Adrenal gland (tissue), 12 donors: ENCODE measurements around the gene DDTL. TPM values are rescaled to one million over a fixed set of nuclear protein-coding genes. Genes with fewer than 3 reads are reported as not detected.

ENCODE experiments used
- DNase-seq, 7 donors: peaks; one replicate each; pipeline ENCODE4 v3.0.0-alpha.2; 2019 to 2020
- H3K27ac ChIP-seq, 5 donors: fragments of 200-600 bp; sonication (generic) in 4 of 5; 1 replicate in 3 of 5; 2 replicates in 2 of 5; pipeline versions ENCODE4 v1.5.1 to v1.8.0; 2016 to 2020; ENCODE audit warnings: mild to moderate bottlenecking in 1 of 5
- H3K27me3 ChIP-seq: fragments of 200-600 bp; 2 replicates; pipeline ENCODE4 v1.8.0; 2021
- H3K36me3 ChIP-seq, 2 donors: fragments of 200-600 bp; replicated peaks in 1 of 2; 1 replicate in 1 of 2; 2 replicates in 1 of 2; pipeline versions ENCODE4 v1.5.1 to v1.8.0; 2018 to 2022
- H3K4me1 ChIP-seq, 2 donors: fragments of 200-600 bp; replicated peaks in 1 of 2; 1 replicate in 1 of 2; 2 replicates in 1 of 2; pipeline versions ENCODE4 v1.5.1 to v1.8.0; 2018 to 2021
- H3K4me3 ChIP-seq, 4 donors: fragments of 200-600 bp; sonication (generic) in 3 of 4; one replicate each; pipeline ENCODE4 v1.5.1; 2016 to 2018
- H3K9me3 ChIP-seq, 3 donors: fragments of 200-600 bp; sonication (generic) in 1 of 3; replicated peaks in 1 of 3; 1 replicate in 2 of 3; 2 replicates in 1 of 3; pipeline versions ENCODE4 v1.5.1 to v1.8.0; 2016 to 2021
- POLR2A ChIP-seq, 2 donors: fragments of 450-650 bp; IDR thresholded peaks; one replicate each; pipeline ENCODE4 v1.6.1; 2017; ENCODE audit warnings: antibody characterized with exemption in 2 of 2, mild to moderate bottlenecking in 2 of 2, moderate library complexity in 1 of 2
- WGBS, 4 donors: extraction: QIAGEN DNeasy Blood & Tissue Kit in 2 of 4; methylation state at CpG; one replicate each; pipeline versions ENCODE4 v1.1.5 to v1.1.7; 2013 to 2017; 5-methylcytosine and 5-hydroxymethylcytosine counted together
- intact Hi-C, 2 donors: fragments of 100-400 bp; cut with DNase I; formaldehyde crosslinking; loops; one replicate each; pipeline versions ENCODE4 v1.14.1 to v1.15.0; 2022 to 2023
- polyA plus RNA-seq, 3 donors: library from polyadenylated mRNA; stranded (reverse); fragments of 200-250 nt in 2 of 3; fragments of 350-450 nt in 1 of 3; fragmentation: Illumina TruSeq in 1 of 3; extraction: RNeasy Lipid Tissue Mini Kit (QIAGEN cat#74804) in 1 of 3; gene quantifications; one replicate each; pipeline ENCODE4 v1.2.3, GENCODE V29; 2013 to 2014
- total RNA-seq, 9 donors: library from RNA; depleted of rRNA in 4 of 9; stranded (reverse); fragments of >200 nt in 4 of 9; fragments of 120-200 nt in 1 of 9; fragmentation: NEBNext Ultra II Directional in 1 of 9; extraction: Animal tissue kit (Norgen Biotek cat#: 25700) in 1 of 9; gene quantifications; one replicate each; pipeline versions ENCODE4 v1.1.0 to v1.2.4, GENCODE V29; 2013 to 2023
- TF ChIP-seq, protein P1 (sequence below), 6 experiments: fragments of 450-650 bp in 4 of 6; fragments of 200-600 bp in 2 of 6; sonication (generic) in 1 of 6; IDR thresholded peaks; 1 replicate in 5 of 6; 2 replicates in 1 of 6; pipeline versions ENCODE4 v1.5.1 to v1.8.0; 2016 to 2021; ENCODE audit warnings: antibody characterized with exemption in 6 of 6, mild to moderate bottlenecking in 2 of 6, moderate library complexity in 1 of 6
- donor health status: healthy with polysubstance abuse.
- donor health status: Bipolar disorder and iron deficiency.
- donor health status: DM: yes; HTN: yes; CAD: no.
- donor health status: DM: no; HTN: no; CAD: no.
- donor health status: DM: no; HTN: no; CAD: no.
- donor health status: DM: yes; HTN: yes; CAD: no.

DDTL gene
- total and polyA plus RNA-seq, 12 donors = 0.11 to 4.2 (median 1.2) TPM; not detected in 3

DNA sequence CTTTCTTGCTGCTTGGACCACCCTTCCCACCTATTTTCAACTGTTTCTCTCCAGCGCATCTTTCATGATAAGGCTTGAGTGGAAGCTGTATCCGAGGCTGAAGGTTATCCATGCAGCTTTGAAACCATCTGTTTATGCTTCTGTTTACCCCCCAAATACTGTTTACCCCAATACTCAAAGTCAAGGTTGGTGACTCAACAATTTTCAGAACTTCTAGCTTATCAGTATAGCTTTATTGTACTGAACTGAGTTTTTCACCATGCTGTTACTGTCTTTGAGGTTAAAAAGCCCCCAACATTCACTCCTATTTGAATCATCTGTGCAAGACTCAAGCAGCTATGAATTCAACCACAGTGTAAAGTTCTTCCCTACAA, 43.3 kb downstream of the DDTL start:
- 80 to 91% (median 85%) methylated on average over 2 of the region's 2 CpGs for WGBS, 4 donors
- H3K36me3 ChIP-seq = no peaks in the 10 kb centered on the region
- no peak overlapping the region for H3K4me3 ChIP-seq
- peaks cover 18 to 25% of the 10 kb centered on the region in 2 donors for H3K4me1 ChIP-seq
- no peaks in the 10 kb centered on the region for H3K9me3 ChIP-seq
- H3K27me3 ChIP-seq = no peaks in the 10 kb centered on the region
- H3K27ac ChIP-seq = no peak overlapping the region
- TF ChIP-seq POLR2A (IDR thresholded peaks at IDR 0.05) = no peak
- TF ChIP-seq, protein P1, sequence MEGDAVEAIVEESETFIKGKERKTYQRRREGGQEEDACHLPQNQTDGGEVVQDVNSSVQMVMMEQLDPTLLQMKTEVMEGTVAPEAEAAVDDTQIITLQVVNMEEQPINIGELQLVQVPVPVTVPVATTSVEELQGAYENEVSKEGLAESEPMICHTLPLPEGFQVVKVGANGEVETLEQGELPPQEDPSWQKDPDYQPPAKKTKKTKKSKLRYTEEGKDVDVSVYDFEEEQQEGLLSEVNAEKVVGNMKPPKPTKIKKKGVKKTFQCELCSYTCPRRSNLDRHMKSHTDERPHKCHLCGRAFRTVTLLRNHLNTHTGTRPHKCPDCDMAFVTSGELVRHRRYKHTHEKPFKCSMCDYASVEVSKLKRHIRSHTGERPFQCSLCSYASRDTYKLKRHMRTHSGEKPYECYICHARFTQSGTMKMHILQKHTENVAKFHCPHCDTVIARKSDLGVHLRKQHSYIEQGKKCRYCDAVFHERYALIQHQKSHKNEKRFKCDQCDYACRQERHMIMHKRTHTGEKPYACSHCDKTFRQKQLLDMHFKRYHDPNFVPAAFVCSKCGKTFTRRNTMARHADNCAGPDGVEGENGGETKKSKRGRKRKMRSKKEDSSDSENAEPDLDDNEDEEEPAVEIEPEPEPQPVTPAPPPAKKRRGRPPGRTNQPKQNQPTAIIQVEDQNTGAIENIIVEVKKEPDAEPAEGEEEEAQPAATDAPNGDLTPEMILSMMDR (IDR thresholded peaks at IDR 0.05) = no peak
- DNase-seq = no peak
- intact Hi-C loops = no loop called here

DNA sequence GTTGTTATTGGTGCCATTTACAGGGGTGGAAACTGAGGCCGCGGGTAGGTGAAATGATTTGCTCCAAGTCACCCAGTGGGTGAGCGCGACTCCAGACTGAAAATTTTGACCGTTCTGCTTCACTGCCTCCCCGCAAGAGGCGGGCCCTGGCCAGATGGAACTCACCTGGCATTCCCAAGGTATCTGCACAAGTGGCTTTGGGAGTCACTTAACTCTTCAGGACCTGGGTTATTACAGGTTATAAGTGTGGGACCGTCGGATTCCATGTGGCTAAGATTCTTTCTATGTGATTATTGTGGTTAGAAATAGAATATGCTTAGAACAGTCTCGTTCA, 45.0 kb downstream of the DDTL start:
- Histone ChIP-seq H3K9me3 (no peaks in the 10 kb centered on the region), H3K27me3 (no peaks in the 10 kb centered on the region), H3K4me1 (peaks cover 18 to 25% of the 10 kb centered on the region in 2 donors), H3K27ac (peak overlapping the region in 4 of 5 donors; percentile 72 to 89 (median 81)), H3K36me3 (no peaks in the 10 kb centered on the region), H3K4me3 (peak overlapping the region; percentile 43 to 99 (median 78))
- DNase-seq = no peak
- TF ChIP-seq POLR2A (IDR thresholded peaks at IDR 0.05) = no peak
- 1 to 3% (median 1%) methylated on average over 10 of the region's 10 CpGs for WGBS, 4 donors
- intact Hi-C loops = no loop called here

DNA sequence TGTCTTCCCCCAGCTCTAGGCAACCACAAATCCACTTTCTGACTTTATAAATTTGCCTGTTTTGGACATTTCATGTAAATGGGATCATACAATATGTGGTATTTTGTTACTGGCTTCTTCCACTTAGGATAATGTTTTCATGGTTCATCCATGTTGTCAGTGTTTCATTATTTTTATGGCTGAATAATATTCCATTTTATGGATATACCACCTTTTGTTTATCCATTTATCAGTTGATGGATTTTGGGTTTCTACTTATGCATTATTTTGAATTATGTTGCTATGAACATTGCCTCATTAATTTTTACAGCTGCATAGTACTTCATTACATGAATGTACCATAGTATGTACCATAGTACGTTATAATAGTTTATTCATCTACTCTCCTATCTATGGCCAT, 49.5 kb downstream of the DDTL start:
- DNase-seq = no peak
- no peaks in the 10 kb centered on the region for H3K27me3 ChIP-seq
- H3K4me1 ChIP-seq = peaks cover 18 to 29% of the 10 kb centered on the region in 2 donors
- H3K9me3 ChIP-seq = no peaks in the 10 kb centered on the region
- no peak overlapping the region for H3K27ac ChIP-seq
- H3K36me3 ChIP-seq = no peaks in the 10 kb centered on the region
- TF ChIP-seq, protein P1 (IDR thresholded peaks at IDR 0.05) = no peak
- TF ChIP-seq POLR2A (IDR thresholded peaks at IDR 0.05) = no peak
- intact Hi-C loops = no loop called here
- no peak overlapping the region for H3K4me3 ChIP-seq
- 95 to 98% (median 97%) methylated on average over 1 of the region's 1 CpG for WGBS, 4 donors

DNA sequence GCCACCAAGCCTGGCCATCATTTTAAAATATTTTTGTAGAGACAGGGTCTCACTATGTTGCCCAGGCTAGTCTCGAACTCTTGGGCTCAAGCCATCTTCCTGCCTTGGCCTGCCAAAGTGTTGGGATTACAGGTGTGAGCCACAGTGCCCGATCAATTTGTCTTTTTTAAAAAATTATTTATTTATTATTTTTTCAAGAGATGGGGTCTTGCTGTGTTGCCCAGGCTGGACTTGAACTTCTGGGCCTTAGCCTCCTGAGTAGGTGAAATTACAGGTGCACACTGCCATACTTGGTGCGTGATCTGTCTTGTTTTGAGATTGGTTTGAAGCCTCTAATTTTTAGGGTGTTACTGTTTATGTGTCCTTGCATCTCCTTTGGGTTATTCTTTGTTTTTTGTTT, 54.6 kb downstream of the DDTL start:
- DNase-seq = no peak
- TF ChIP-seq, protein P1 (IDR thresholded peaks at IDR 0.05) = no peak
- TF ChIP-seq POLR2A (IDR thresholded peaks at IDR 0.05) = no peak
- H3K4me1 ChIP-seq = peaks cover 2 to 12% of the 10 kb centered on the region in 2 donors
- no peak overlapping the region for H3K4me3 ChIP-seq
- WGBS, 4 donors = 98 to 99% (median 98%) methylated on average over 3 of the region's 3 CpGs
- intact Hi-C loops = no loop called here
- no peaks in the 10 kb centered on the region for H3K36me3 ChIP-seq
- no peak overlapping the region for H3K27ac ChIP-seq
- no peaks in the 10 kb centered on the region for H3K27me3 ChIP-seq
- no peaks in the 10 kb centered on the region for H3K9me3 ChIP-seq

Other genes starting within 250 kb of the DDTL start
- 1 to 10 TPM; 1.9 to 6.1 (median 4.9) TPM for gene ZNF70, start 215.8 kb upstream of the DDTL start, total RNA-seq
- 1 to 10 TPM in 2 of 3 donors, under 1 TPM in 1; 0.94 to 3.8 (median 2.7) TPM for gene ZNF70, start 215.8 kb upstream of the DDTL start, polyA plus RNA-seq
- 10 to 100 TPM in 4 of 9 donors, 1 to 10 TPM in 5; 2.2 to 38.7 (median 4.0) TPM for gene VPREB3, start 212.5 kb upstream of the DDTL start, total RNA-seq
- gene VPREB3, start 212.5 kb upstream of the DDTL start, polyA plus RNA-seq = 10 to 100 TPM; 16.7 to 42.2 (median 37.6) TPM
- gene C22orf15, start 203.9 kb upstream of the DDTL start, total RNA-seq = under 1 TPM in 3 of 9 donors, not detected in 6; 0.11 to 0.26 (median 0.14) TPM
- under 1 TPM in 2 of 3 donors, not detected in 1; 0.24 to 0.80 TPM for gene C22orf15, start 203.9 kb upstream of the DDTL start, polyA plus RNA-seq
- 100 to 1,000 TPM in 5 of 9 donors, 10 to 100 TPM in 3, 1 to 10 TPM in 1; 4.6 to 177 (median 118) TPM for gene CHCHD10, start 198.9 kb upstream of the DDTL start, total RNA-seq
- 100 to 1,000 TPM; 199 to 528 (median 520) TPM for gene CHCHD10, start 198.9 kb upstream of the DDTL start, polyA plus RNA-seq
- gene MMP11, start 194.0 kb upstream of the DDTL start, total RNA-seq = 1 to 10 TPM in 8 of 9 donors, under 1 TPM in 1; 0.88 to 7.4 (median 4.4) TPM
- 1 to 10 TPM in 2 of 3 donors, under 1 TPM in 1; 0.44 to 4.3 (median 1.2) TPM for gene MMP11, start 194.0 kb upstream of the DDTL start, polyA plus RNA-seq
- 10 to 100 TPM; 58.2 to 95.5 (median 81.3) TPM for gene SMARCB1, start 179.9 kb upstream of the DDTL start, total RNA-seq
- gene SMARCB1, start 179.9 kb upstream of the DDTL start, polyA plus RNA-seq = 10 to 100 TPM; 41.3 to 77.0 (median 54.9) TPM
- 1 to 10 TPM in 6 of 9 donors, under 1 TPM in 2, not detected in 1; 0.36 to 3.7 (median 2.3) TPM for gene DERL3, start 127.9 kb upstream of the DDTL start, total RNA-seq
- gene DERL3, start 127.9 kb upstream of the DDTL start, polyA plus RNA-seq = 1 to 10 TPM; 2.7 to 4.3 (median 3.8) TPM
- gene SLC2A11, start 109.0 kb upstream of the DDTL start, total RNA-seq = 10 to 100 TPM; 12.8 to 30.0 (median 21.3) TPM
- gene SLC2A11, start 109.0 kb upstream of the DDTL start, polyA plus RNA-seq = 10 to 100 TPM; 11.3 to 35.3 (median 18.6) TPM
- gene MIF, start 72.5 kb upstream of the DDTL start, total RNA-seq = 1,000 to 10,000 TPM in 2 of 9 donors, 100 to 1,000 TPM in 7; 377 to 1,248 (median 770) TPM
- 1,000 to 10,000 TPM in 2 of 3 donors, 10 to 100 TPM in 1; 49.4 to 2,556 (median 2,290) TPM for gene MIF, start 72.5 kb upstream of the DDTL start, polyA plus RNA-seq
- 100 to 1,000 TPM in 1 of 9 donors, 10 to 100 TPM in 6, 1 to 10 TPM in 2; 3.6 to 102 (median 46.8) TPM for gene GSTT2B, start 5.7 kb upstream of the DDTL start, total RNA-seq
- gene GSTT2B, start 5.7 kb upstream of the DDTL start, polyA plus RNA-seq = 100 to 1,000 TPM in 1 of 3 donors, 10 to 100 TPM in 2; 17.1 to 169 (median 51.2) TPM
- gene DDT, start 7.6 kb downstream of the DDTL start, total RNA-seq = 100 to 1,000 TPM in 8 of 9 donors, 10 to 100 TPM in 1; 90.1 to 317 (median 148) TPM
- gene DDT, start 7.6 kb downstream of the DDTL start, polyA plus RNA-seq = 100 to 1,000 TPM in 1 of 3 donors, 10 to 100 TPM in 2; 62.1 to 184 (median 95.3) TPM
- gene GSTT2, start 13.2 kb downstream of the DDTL start, total RNA-seq = 1 to 10 TPM in 5 of 9 donors, under 1 TPM in 4; 0.28 to 6.1 (median 1.0) TPM
- 1 to 10 TPM in 1 of 3 donors, under 1 TPM in 2; 0.24 to 1.6 (median 0.40) TPM for gene GSTT2, start 13.2 kb downstream of the DDTL start, polyA plus RNA-seq
- not detected for gene GSTT4, start 38.6 kb downstream of the DDTL start, total RNA-seq
- gene GSTT4, start 38.6 kb downstream of the DDTL start, polyA plus RNA-seq = not detected
- gene CABIN1, start 44.4 kb downstream of the DDTL start, total RNA-seq = 10 to 100 TPM; 20.0 to 63.8 (median 42.3) TPM
- gene CABIN1, start 44.4 kb downstream of the DDTL start, polyA plus RNA-seq = 10 to 100 TPM; 15.4 to 80.9 (median 80.2) TPM
- gene SUSD2, start 214.6 kb downstream of the DDTL start, total RNA-seq = 10 to 100 TPM in 5 of 9 donors, 1 to 10 TPM in 3, under 1 TPM in 1; 0.28 to 62.7 (median 15.2) TPM
- gene SUSD2, start 214.6 kb downstream of the DDTL start, polyA plus RNA-seq = 10 to 100 TPM in 2 of 3 donors, 1 to 10 TPM in 1; 3.2 to 30.8 (median 23.2) TPM